Glomerular visceral epithelial cell (primary cell): ENCODE measurements around the gene MSL3B.
"Not testable (repeated sequence)": the region's sequence is repeated elsewhere in the genome, so short reads cannot be mapped to it uniquely, and the experiment has no call there.

Experiments
- DNase-seq: peaks from one replicate; pipeline ENCODE4 v3.0.0-alpha.2; 2016; ENCODE audit errors: extremely low spot score

Gene MSL3B

DNA sequence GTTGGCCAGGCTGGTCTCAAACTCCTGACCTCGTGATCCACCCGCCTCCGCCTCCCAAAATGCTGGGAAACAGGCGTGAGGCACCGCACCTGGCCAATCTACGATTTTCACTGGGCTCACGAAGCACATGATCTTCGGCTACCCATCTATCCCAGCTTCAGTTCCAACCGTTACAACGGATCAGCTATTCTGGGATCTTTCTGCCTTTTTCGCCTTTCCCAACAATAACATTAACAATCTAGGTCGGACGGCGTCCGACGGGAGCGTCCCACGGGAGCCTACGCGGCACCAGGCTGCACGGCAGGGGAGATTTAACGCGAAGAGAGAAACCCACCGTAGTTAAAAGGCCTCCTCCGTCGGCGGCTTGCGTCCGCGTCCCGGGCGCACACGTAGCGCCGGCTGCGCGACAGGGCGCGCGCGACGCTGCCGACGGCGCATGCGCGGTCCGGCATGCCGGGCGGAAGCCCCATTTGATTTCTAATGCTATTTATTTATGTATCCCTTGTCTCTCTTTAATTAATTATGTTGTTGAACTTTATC lies at the start of gene MSL3B:
MSL3B (minus strand) TSS at position 394 of the 540 bp plus-strand sequence.
- peak; percentile 46 for DNase-seq

DNA sequence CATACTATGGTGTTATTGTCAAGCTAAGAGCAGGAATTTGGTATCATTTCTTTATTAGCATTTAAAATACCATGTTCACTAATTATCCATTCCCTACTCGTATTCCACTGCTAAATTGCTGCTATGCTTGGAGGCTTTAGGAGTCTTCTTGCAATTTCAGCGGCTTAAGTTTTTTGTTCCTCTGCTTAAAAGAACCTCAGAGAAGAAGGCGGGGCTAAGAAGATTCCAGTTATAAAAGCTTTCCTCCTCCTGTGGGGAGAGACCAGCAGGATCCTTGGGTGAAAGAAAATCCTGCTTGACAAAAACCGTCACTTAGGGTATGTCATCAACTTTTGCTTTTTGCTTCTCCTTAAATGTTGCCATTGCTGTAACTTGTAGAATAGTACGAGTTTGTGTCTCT lies 48.9 kb upstream of the MSL3B start, which contains the start of gene TRPM8:
TRPM8 (plus strand) TSS at position 258 of the 400 bp plus-strand sequence. CDS start 9,165 bp downstream, outside the sequence.
- DNase-seq, result no peak

DNA sequence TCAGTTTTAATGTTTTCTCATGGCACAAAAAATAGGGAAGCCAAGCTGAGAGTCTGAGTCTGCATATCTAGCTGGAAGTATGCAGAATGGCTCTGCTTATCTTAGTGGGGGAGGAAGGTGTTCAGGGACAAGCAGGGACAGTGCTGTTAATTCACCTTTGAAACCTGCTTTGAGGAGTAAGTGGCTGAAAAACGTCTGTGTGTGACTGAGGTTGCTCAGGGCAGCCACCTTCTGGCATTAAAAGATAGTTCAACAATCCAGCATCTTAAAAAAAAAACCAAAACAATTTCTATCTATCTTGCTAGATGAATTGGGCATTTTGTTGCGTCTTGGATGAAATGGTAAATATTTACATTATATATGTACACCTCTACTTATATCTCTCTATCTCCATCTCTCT lies 46.9 kb upstream of the MSL3B start:
- DNase-seq, result peak; percentile 13

DNA sequence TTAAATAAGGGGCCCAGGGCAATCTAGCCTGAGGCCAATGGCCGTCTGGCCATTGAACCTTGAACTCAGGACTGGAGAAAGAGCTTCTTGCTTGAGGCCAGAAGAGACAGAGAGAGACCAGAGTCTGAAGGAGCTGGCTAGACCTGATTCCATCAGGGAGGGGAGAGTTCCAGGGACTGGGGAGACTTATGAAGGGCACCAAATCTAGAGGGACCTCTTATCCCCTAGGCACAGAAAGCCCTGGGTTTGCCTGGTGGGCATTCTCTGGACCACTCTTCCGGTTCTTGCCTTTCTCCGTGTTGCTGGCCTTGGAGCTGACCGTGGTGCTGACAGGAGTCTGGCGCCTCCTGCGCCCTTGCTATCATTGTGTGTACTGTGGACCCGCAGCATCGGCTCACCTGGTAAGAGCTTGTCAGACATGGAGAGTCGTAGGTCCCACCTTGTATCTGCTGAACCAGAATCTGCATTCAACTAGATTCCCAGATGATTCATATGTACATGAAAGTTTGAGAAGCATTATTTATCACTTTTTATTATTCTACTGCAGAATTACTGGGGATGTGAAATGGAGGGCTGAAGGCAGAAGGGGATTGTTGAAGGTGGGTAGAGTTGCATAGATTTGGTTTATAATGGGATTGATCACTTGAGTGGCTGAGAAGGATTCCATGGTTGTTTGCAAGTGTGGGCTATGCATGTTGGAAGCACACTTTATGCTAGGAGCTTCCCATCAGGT lies 44.7 kb upstream of the MSL3B start:
- DNase-seq, result peak; percentile 47

DNA sequence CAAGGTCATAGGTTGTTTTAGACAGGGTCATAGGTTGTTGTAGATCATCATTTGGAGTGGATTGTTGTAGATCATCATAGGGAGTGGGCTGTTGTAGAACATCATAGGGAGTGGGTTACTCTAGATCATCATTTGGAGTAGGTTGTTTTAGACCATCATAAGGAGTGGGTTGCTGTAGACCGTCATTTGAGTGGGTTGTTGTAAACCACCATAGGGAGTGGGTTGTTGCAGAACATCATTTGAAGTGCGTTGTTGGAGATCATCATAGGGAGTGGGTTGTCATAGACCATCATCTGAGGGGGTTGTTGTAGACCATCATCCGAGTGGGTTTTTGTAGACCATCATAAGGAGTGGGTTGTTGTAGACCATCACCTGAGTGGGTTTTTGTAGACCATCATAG lies 39.4 kb upstream of the MSL3B start:
- DNase-seq, result no peak

DNA sequence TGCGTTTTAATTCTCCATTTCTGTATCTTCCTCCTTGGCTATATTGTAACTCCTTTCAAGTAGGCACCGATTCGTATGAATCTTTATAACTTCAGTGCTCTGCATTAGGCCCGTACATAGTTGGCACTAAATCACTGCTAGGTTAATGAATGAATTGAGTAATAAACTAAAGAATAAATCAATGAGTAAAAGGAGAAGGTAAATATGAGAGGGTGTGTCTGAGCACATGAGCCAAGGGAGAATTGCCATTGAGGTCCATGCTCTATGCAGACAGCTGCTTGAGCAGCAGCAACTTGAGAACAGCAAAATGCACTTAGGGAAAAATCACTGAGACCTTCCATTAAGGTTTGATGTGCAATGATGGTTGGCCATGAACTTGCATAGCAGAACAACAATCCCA lies 37.8 kb upstream of the MSL3B start:
- no peak for DNase-seq

DNA sequence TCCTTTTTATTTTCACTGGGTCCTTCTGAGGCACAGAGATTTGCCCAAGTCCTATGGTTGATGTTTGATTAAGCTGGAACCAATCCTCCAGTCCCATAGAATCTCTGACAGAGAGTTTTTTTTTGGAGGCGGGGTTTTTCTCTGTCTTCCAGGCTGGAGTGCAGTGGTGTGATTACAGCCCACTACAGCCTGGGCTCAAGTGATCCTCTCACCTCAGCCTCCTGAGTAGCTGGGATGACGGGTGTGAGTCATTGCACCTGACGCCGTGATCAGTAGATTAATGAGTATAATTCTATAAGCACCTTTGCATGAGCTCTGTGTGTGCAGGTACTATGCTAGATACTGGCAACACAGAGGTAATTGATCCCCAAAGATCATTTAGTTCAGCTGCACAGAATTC lies 33.7 kb upstream of the MSL3B start:
- DNase-seq, result no peak

DNA sequence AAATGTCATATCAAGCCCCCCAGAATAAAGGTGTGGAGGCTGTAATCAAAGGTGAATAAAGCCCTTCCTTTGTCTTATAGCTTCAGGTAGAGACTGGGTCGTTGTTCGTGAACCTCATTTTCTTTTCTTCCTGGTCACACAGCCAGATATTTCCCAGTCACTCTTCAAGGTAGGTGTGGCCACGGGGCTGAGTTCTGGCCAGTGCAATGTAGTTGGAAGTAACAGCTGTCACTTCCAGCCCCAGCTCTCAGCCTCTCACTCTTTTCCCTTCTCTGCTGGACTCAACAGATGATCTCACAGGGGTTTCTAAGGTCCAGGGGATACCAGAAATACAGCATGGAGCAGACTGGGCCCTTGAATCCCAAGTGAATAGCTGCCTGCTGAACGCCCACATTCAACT lies 33.2 kb upstream of the MSL3B start:
- no peak for DNase-seq

DNA sequence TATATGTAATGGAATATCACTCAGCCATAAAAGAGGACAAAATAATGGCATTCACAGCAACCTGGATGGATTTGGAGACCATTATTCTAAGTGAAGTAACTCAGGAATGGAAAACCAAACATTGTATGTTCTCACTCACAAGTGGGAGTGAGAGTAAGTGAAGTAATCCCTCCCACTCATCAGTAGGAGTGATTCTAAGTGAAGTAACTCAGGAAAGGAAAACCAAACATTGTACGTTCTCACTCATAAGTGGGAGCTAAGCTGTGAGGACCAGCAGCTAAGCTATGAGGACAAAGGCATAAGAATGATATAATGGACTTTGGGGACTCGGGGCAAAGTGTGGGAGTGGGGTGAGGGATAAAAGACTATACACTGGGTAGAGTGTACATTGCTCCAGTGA lies 28.1 kb upstream of the MSL3B start:
- DNase-seq, result not testable (repeated sequence)

DNA sequence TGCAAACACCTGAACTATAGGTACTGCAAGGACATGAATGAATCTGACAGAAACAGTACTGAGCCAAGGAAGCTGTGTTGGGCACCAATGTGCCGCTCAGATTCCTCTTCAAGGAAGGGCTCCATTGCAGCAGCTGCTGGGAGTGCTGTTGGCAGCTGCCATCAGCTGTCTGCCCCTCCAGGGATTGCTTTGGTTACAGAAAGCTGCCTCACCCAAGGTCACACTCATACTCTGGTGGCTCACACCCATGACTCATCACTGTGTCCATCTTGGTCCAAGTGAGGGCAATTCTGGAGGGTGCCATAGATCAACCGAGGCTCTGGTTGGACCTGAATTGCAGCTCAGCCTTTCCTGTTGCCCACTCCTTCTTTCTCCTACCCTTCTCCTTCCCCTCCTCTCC lies 24.6 kb upstream of the MSL3B start:
- DNase-seq, result no peak

DNA sequence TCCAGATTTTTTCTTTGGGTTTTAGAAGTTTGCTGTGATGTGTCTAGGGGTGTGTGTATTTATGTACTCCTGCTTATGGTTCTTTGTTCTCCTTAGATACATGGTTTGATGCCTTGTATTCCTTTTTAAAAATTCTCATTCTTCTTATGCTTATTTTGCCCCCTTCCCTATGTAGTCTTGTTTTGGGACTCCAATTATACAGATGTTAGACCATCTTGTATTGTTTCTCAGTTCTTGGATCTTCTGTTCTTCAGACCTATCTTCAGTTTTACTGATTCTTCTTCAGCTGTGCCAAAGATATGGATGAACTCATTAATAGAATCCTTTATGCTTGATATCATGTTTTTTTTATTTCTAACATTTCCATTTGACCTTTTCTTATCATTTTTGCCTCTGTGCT lies 14.2 kb upstream of the MSL3B start:
- DNase-seq, result no peak

DNA sequence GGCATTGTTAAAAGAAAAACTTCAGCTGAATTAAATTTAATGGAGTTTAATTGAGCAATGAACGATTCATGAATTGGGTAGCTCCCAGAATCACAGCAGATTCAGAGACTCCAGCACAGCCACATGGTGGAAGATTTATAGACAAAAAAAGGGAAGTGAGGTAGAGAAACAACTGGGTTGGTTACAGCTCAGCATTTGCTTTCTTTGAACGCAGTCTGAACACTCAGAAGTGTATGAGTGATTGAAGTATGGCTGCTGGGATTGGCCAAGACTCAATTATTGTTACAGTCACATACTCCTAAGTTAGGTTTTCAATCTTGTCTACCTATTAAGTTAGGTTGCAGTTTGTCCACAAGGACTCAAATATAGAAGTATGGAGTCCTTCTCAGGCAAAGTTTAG lies 3.9 kb upstream of the MSL3B start:
- not testable (repeated sequence) for DNase-seq

DNA sequence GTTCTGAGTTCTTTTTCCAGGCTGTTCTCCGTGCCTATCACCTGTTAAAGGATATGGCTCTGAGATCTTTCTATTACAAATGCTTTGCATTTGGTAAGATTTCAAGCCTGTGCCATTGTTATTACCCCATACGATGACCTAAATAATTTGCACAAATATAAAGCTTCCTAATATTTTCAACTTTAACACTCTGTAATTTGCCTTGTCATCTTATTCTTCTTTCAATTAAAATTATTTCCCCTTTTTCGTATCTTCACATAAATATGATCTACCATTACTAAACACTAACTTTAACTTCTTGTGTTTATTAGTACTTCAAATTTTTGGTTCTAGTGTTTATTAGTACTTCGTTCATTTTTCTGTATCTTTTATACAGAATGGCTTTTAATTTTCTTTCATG lies 3.2 kb upstream of the MSL3B start:
- no peak for DNase-seq

DNA sequence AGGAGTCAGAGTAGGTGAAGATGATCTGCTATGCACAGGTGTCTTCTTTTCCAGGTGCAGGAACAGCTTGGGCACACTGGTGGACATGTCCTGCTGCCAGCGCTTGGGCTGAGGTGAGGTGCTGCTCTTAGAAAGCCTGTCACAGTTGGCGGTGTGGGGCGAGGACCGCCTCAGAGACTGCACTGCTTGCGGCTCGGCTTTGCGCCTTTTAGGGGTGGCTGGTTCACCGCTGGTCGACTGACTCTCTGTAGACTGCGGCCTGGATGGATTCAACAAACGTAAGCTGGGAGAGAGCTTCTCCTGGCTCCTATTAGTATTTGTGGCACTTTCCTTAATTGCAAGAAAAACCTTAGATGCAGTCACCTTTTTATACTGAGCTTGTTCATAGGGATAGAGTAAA lies 1.7 kb downstream of the MSL3B start:
- no peak for DNase-seq

DNA sequence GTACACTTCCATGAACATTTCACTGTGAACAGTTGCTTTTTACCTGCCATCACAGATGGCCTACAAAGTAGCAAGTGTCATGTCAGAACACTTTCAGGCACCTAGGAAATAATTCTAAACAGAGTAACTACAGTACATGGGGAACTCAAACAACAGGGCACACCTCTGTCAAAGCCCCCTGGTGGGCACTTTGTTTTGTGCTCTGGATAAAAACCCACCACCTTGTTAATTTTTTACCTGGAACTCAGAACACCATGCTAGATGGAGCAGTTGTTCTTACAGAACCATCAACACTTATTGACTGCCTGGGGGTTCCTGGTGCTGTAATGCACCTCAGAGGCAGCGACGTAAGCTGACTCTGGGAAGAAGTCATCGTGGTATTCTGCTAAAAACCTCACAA lies 2.3 kb downstream of the MSL3B start:
- no peak for DNase-seq

DNA sequence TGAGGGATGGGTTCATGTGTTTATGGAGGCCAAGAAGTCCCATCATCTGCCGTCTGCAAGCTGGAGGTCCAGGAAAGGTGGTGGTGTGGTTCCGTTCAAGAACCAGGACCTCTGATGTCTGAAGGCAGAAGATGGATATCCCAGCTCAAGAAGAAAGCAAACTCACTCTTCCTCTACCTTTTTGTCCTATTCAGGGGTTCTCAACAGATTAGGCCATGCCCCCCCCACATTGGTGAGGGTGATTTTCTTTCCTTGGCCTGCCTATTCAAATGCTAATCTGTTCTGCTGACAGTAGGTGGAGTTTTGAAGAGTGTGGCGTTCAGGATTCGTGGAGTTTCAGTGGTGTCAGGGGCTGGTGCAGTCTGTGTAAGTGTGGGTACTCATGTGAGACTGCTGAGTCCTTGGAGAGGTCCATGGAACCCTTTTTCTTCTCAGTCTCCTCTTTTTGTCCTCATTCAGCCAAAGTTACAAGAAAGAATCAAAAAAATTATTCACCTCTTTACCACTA lies 5.9 kb downstream of the MSL3B start:
- DNase-seq, result no peak

DNA sequence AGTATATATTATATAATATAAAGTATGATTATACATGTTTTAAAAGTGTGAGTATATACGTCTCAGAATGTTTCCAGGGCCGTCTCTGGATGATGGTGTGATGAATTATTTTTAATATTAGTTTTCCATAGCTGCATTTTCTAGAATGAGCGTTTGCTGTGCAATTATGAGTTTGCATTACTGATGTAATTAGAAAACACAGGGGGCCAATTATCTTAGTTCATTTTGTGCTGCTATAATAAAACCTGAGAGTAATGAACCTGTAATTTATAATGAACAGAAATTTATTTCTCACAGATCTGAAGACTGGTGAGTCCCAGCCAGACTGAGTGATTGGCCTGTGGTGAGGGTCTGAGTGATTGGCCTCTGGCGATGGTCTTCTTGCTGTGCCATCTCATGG lies 9.9 kb downstream of the MSL3B start:
- DNase-seq, result no peak

DNA sequence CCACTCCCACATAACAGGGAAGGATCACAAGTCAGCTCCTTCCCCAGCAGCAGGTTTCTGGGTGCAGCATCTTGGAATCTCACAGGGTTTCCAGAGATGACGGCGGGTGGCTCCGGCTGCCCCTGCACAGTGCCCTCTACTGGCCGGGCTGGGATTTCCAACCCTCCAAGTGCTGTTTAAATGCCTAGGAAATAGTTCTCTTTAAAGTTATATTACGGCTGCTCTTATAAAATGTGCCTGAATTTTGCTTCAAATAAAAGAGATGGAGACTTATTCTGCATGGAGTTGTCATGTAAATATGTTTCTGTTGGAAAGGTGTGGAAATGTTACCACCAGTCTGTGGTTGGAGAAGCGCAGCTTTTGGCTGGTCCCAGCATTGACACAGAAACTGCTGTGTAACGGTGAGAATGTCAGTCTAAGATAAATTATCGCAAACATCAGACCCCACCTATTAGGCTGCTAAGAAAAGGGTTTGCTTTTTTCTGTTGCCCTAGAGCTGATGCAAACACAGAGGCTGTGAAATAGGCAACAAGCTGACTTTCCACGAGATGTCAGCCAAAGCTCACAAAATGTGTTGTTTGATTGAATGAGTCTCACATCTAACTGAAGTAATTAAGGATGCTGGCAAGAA lies 10.6 kb downstream of the MSL3B start:
- no peak for DNase-seq

DNA sequence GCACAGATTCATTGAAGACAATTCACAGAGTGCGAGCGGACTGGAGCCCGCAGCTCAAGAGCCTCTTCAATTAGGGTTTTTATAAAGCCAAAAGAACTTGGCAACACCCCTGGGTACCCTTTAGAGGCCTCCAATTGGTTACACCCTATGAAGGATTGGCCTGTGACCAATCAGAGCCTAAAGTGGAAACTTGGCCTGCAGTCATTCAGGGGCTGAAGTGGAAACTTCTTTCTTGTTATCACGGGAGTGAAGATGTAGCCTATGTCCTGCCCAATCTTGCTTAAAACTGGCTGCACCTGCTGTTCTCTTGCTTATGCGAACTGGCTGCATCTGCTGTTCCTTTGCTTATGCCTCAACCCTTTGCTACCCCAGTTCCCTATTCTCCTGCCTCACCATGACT lies 12.0 kb downstream of the MSL3B start:
- DNase-seq, result no peak

DNA sequence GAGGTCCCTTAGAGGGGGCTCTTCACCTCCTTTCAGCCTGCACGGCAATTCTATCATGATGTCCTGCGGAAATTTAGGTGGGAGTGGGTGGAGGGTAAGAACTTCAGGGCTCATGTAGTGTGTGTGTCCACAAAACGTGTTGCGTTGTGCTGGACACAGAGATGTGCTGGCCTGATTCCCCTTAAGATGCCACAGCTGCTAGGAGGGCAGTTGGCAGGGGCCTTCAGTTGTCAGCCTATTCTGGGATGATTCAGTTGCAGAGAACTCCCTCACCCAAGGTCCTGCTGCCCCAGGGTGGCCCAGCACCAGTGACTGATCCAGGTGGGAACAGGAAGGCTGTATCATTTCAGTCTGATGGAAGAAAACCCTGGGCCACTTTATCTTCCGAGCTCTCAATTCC lies 12.8 kb downstream of the MSL3B start:
- no peak for DNase-seq

DNA sequence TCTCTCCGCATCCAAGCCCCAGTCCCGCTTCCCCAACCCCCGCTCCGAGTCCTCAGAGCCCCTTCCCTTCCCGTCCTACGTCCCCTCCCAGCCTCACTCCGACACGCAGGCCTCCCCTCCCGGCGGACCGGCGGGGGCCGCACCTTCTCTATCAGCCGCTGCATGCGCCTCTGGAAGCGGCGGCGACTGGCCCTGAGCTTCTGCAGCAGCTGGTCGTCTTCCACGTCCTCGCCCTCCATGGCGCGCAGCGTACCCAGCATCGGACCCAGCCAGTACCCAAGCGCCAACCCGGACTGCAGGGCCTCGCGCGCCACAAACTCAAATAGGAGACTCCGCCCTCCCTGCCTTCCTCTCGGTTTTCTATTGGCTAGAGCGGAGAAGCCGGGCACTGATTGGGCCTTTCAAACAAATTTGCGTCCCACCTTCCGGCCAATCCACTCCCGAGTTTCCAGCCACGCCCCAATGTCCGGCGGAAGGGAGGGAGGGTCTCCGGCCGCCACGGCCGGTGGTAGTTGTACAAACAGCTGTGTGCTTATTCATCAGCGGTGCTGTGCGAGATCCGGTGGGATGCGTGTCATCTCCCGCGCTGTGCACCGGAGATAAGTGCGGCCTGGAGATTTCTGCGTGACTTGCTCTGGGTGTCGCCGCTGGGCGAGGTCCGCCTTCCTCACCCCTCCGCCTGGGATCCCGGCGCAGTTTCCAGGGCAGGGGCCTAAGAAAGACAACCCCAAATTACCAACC lies 13.8 kb downstream of the MSL3B start, which contains the start of gene HJURP:
HJURP (minus strand) TSS at position 295 of the 741 bp plus-strand sequence; CDS start at position 260, 35 bp downstream.
- peak; percentile 98 for DNase-seq

DNA sequence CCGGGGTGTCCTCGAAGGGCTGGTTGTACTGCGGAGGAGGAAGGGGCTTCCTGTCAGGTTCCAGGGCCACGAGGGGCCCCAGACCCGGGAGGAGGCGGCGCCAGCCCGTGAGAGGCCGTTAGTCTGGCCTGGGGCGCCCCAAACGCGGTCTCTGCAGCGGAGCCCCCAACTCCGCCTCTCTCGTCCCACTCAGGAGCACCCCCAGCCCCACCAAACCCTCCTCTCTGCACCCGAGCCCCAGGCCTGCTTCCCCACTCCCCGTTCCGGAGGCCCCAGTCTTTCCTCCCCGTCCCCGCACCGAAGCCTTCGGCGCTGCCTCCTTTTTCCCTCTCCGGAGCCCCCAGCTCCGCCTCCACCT lies 14.3 kb downstream of the MSL3B start:
- no peak for DNase-seq
